Fibroblast of lung (primary cell): ENCODE results near the gene UBR3. TPM values are rescaled to one million over a fixed set of nuclear protein-coding genes. Genes with fewer than 3 reads are reported as not detected.
"Not testable (repeated sequence)": the region's sequence is repeated elsewhere in the genome, so short reads cannot be mapped to it uniquely, and the experiment has no call there.

Source experiments
- DNase-seq, 2 donors: peaks; one replicate each; pipeline versions ENCODE4 v3.0.0 to v3.0.0-alpha.2; 2010; ENCODE audit warnings: low read depth in 2 of 2
- H2AFZ ChIP-seq: 2 replicates; pipeline ENCODE4 v1.5.1; 2012; ENCODE audit warnings: low read length, control low read depth, inconsistent platforms
- H3K27ac ChIP-seq: 2 replicates; pipeline ENCODE4 v1.5.1; 2011; ENCODE audit warnings: low read length, control low read depth; ENCODE audit not compliant: insufficient read depth
- H3K27me3 ChIP-seq: 2 replicates; pipeline ENCODE4 v1.5.1; 2011; ENCODE audit warnings: mild to moderate bottlenecking, low read length; ENCODE audit not compliant: control insufficient read depth, insufficient read depth
- H3K36me3 ChIP-seq: 2 replicates; pipeline ENCODE4 v1.5.1; 2011; ENCODE audit warnings: low read length; ENCODE audit not compliant: control insufficient read depth, insufficient read depth
- H3K4me1 ChIP-seq: 2 replicates; pipeline ENCODE4 v1.5.1; 2011; ENCODE audit warnings: low read length; ENCODE audit not compliant: control insufficient read depth, insufficient read depth; ENCODE audit errors: extremely low read depth
- H3K4me2 ChIP-seq: 2 replicates; pipeline ENCODE4 v1.5.1; 2011; ENCODE audit warnings: low read length, control low read depth; ENCODE audit not compliant: insufficient read depth; ENCODE audit errors: extremely low read depth
- H3K4me3 ChIP-seq, 4 experiments: fragments of 200-600 bp in 1 of 4; sonication (generic) in 1 of 4; replicated peaks in 1 of 4; 2 replicates each; pipeline ENCODE4 v1.5.1; 2011 to 2016; ENCODE audit warnings: low read length in 4 of 4, low read depth in 3 of 4, mild to moderate bottlenecking in 3 of 4, control low read depth in 2 of 4, inconsistent platforms in 1 of 4, mixed read lengths in 1 of 4; ENCODE audit not compliant: insufficient read depth in 1 of 4; ENCODE audit errors: control extremely low read depth in 1 of 4
- H3K79me2 ChIP-seq: 2 replicates; pipeline ENCODE4 v1.5.1; 2012; ENCODE audit warnings: mild to moderate bottlenecking, low read length, inconsistent platforms; ENCODE audit not compliant: control insufficient read depth, insufficient read depth
- H3K9ac ChIP-seq: 2 replicates; pipeline ENCODE4 v1.5.1; 2011; ENCODE audit warnings: mild to moderate bottlenecking, low read length, control low read depth; ENCODE audit not compliant: insufficient read depth
- H3K9me3 ChIP-seq: 2 replicates; pipeline ENCODE4 v1.5.1; 2012; ENCODE audit warnings: low read depth, low read length; ENCODE audit not compliant: control insufficient read depth, insufficient read depth
- H4K20me1 ChIP-seq: 2 replicates; pipeline ENCODE4 v1.5.1; 2011; ENCODE audit warnings: low read length; ENCODE audit not compliant: control insufficient read depth, insufficient read depth; ENCODE audit errors: extremely low read depth
- EZH2 ChIP-seq: IDR thresholded peaks from 2 replicates; pipeline ENCODE4 v1.5.1; 2012; ENCODE audit warnings: low read length, control low read depth, mild to moderate bottlenecking; ENCODE audit errors: missing control alignments
- polyA plus RNA-seq, 2 donors: library from polyadenylated mRNA; depleted of rRNA in 1 of 2; stranded (reverse) in 1 of 2; unstranded in 1 of 2; fragments of >200 nt; gene quantifications; 2 replicates each; pipeline ENCODE4 v1.2.1, GENCODE V29; 2011 to 2012; ENCODE audit warnings: missing spikeins in 1 of 2
- total RNA-seq: library from RNA; depleted of rRNA; stranded (reverse); fragments of >200 nt; gene quantifications from 2 replicates; pipeline ENCODE4 v1.2.1, GENCODE V29; 2014
- TF ChIP-seq, protein P1 (sequence below), 2 donors: IDR thresholded peaks in 1 of 2; conservative IDR thresholded peaks in 1 of 2; 1 replicate in 1 of 2; 2 replicates in 1 of 2; pipeline ENCODE4 v1.5.1; 2011 to 2012; ENCODE audit warnings: low read length in 2 of 2, control low read depth in 1 of 2, inconsistent platforms in 1 of 2, low read depth in 1 of 2, mild to moderate bottlenecking in 1 of 2

The UBR3 gene
- total and polyA plus RNA-seq, 2 donors (not counting 1 experiment from before 2014, with no cell fraction given): 21.7 to 39.5 TPM

DNA sequence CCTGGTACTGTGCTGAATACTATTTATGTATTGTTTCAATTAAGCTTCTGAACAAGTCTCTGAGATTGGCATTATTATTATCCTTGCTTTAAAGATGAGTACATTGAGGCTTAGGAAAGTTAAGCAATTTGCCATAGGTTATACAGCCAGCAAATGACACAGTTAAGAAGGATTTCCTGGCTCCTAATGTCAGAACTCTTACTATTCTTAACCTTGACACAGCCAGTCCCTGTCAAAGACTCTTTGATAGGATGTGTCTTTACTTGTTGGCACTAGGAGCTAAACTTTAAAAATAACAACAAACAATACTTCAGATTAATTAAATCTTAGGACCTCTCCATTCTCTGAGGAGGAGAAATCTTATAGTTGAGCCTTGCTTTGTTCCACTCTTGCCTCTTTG, 70.6 kb downstream of the UBR3 start:
- Histone ChIP-seq H3K9ac (no peak overlapping the region), H3K4me3 (no peak overlapping the region), H3K27ac (no peak overlapping the region), H3K79me2 (no peaks in the 10 kb centered on the region), H2AFZ (no peak overlapping the region), H3K4me1 (no peaks in the 10 kb centered on the region), H3K27me3 (no peaks in the 10 kb centered on the region), H3K9me3 (no peaks in the 10 kb centered on the region), H3K36me3 (no peaks in the 10 kb centered on the region), H4K20me1 (no peaks in the 10 kb centered on the region), H3K4me2 (no peak overlapping the region)
- TF ChIP-seq, protein P1, sequence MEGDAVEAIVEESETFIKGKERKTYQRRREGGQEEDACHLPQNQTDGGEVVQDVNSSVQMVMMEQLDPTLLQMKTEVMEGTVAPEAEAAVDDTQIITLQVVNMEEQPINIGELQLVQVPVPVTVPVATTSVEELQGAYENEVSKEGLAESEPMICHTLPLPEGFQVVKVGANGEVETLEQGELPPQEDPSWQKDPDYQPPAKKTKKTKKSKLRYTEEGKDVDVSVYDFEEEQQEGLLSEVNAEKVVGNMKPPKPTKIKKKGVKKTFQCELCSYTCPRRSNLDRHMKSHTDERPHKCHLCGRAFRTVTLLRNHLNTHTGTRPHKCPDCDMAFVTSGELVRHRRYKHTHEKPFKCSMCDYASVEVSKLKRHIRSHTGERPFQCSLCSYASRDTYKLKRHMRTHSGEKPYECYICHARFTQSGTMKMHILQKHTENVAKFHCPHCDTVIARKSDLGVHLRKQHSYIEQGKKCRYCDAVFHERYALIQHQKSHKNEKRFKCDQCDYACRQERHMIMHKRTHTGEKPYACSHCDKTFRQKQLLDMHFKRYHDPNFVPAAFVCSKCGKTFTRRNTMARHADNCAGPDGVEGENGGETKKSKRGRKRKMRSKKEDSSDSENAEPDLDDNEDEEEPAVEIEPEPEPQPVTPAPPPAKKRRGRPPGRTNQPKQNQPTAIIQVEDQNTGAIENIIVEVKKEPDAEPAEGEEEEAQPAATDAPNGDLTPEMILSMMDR (conservative IDR thresholded peaks at IDR 0.05 in 1 of 2, IDR thresholded peaks at IDR 0.05 in 1 of 2; ENCODE audit: low read depth in 1 of 2, low read length in 2 of 2): no peak
- TF ChIP-seq EZH2: no peak
- no peak for DNase-seq

DNA sequence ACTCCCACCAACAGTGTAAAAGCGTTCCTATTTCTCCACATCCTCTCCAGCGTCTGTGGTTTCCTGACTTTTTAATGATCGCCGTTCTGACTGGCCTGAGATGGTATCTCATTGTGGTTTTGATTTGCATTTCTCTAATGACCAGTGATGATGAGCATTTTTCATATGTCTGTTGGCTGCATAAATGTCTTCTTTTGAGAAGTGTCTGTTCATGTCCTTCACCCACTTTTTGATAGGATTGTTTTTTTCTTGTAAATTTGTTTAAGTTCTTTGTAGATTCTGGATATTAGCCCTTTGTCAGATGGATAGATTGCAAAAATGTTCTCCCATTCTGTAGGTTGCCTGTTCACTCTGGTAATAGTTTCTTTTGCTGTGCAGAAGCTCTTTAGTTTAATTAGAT, 72.8 kb downstream of the UBR3 start:
- H4K20me1 ChIP-seq, H3K9me3 ChIP-seq, H3K27me3 ChIP-seq, H3K4me1 ChIP-seq, H3K27ac ChIP-seq, H3K79me2 ChIP-seq, H3K36me3 ChIP-seq, H3K9ac ChIP-seq, H3K4me2 ChIP-seq, H3K4me3 ChIP-seq, H2AFZ ChIP-seq: not testable (repeated sequence)
- peak in 1 of 2 donors; percentile 28 for DNase-seq

- H3K4me2 ChIP-seq: no peak overlapping the region
- no peaks in the 10 kb centered on the region for H3K9me3 ChIP-seq
- no peaks in the 10 kb centered on the region for H3K27me3 ChIP-seq
- no peak overlapping the region for H3K4me3 ChIP-seq
- no peaks in the 10 kb centered on the region for H4K20me1 ChIP-seq
- H2AFZ ChIP-seq: no peak overlapping the region
- peak in 1 of 2 donors; percentile 80 for DNase-seq
- H3K79me2 ChIP-seq: no peaks in the 10 kb centered on the region
- TF ChIP-seq EZH2: no peak
- TF ChIP-seq, protein P1 (conservative IDR thresholded peaks at IDR 0.05 in 1 of 2, IDR thresholded peaks at IDR 0.05 in 1 of 2; ENCODE audit: low read depth in 1 of 2, low read length in 2 of 2): no peak
- H3K9ac ChIP-seq: no peak overlapping the region
- no peak overlapping the region for H3K27ac ChIP-seq
- H3K36me3 ChIP-seq: no peaks in the 10 kb centered on the region
- H3K4me1 ChIP-seq: no peaks in the 10 kb centered on the region
Measured at GRCh38 chr2:169900686-169901085, 73.4 kb downstream of the UBR3 start.
